ENCODE results near the gene SND1.

Gene SND1

GRCh38 chr7:127887096-127887495 lies 235.1 kb downstream of the SND1 start:
- Histone ChIP-seq H3K4me1 (ENCODE audit: low read length) (no peaks in the 10 kb centered on the region), H3K9me3 (replicated peaks; ENCODE audit: insufficient read depth, low read length) (no peaks in the 10 kb centered on the region), H3F3A (ENCODE audit: insufficient read depth, low read length) (no peaks in the 10 kb centered on the region), H3K27me3 (replicated peaks; ENCODE audit: insufficient read depth, low read length) (no peaks in the 10 kb centered on the region), H3K9me2 (replicated peaks; ENCODE audit: insufficient read depth, low read length) (no peaks in the 10 kb centered on the region), H3K79me2 (ENCODE audit: low read length) (peaks cover 93% of the 10 kb centered on the region), H3K27ac (ENCODE audit: low read length) (no peak overlapping the region), H2AFZ (ENCODE audit: low read length) (no peak overlapping the region), H3K4me3 (ENCODE audit: low read length) (no peak overlapping the region), H3K36me3 (replicated peaks; ENCODE audit: insufficient read depth, low read length) (peaks cover 21% of the 10 kb centered on the region), H3K4me2 (ENCODE audit: low read depth, low read length) (no peak overlapping the region), H3K9ac (ENCODE audit: low read length) (no peak overlapping the region), H4K20me1 (ENCODE audit: insufficient read depth, low read length) (no peaks in the 10 kb centered on the region)
- TF ChIP-seq EZH2phosphoT487 (IDR thresholded peaks at IDR 0.05; ENCODE audit: low read length): no peak
- no peak for TF ChIP-seq CTCF (IDR thresholded peaks at IDR 0.05; ENCODE audit: low read length)
- TF ChIP-seq EZH2 (optimal IDR thresholded peaks at IDR 0.05; ENCODE audit: low read depth, low read length): no peak
- DNase-seq: no peak

GRCh38 chr7:127887631-127888030 lies 235.6 kb downstream of the SND1 start:
- DNase-seq: no peak
- TF ChIP-seq CTCF (IDR thresholded peaks at IDR 0.05; ENCODE audit: low read length) (no peak), EZH2phosphoT487 (IDR thresholded peaks at IDR 0.05; ENCODE audit: low read length) (no peak), EZH2 (optimal IDR thresholded peaks at IDR 0.05; ENCODE audit: low read depth, low read length) (no peak)
- H3K27me3 ChIP-seq (replicated peaks; ENCODE audit: insufficient read depth, low read length): no peaks in the 10 kb centered on the region
- H3K4me3 ChIP-seq (ENCODE audit: low read length): no peak overlapping the region
- no peaks in the 10 kb centered on the region for H3F3A ChIP-seq (ENCODE audit: insufficient read depth, low read length)
- no peaks in the 10 kb centered on the region for H3K9me3 ChIP-seq (replicated peaks; ENCODE audit: insufficient read depth, low read length)
- H3K9me2 ChIP-seq (replicated peaks; ENCODE audit: insufficient read depth, low read length): no peaks in the 10 kb centered on the region
- peaks cover 23% of the 10 kb centered on the region for H3K36me3 ChIP-seq (replicated peaks; ENCODE audit: insufficient read depth, low read length)
- no peak overlapping the region for H2AFZ ChIP-seq (ENCODE audit: low read length)
- no peak overlapping the region for H3K4me2 ChIP-seq (ENCODE audit: low read depth, low read length)
- no peaks in the 10 kb centered on the region for H4K20me1 ChIP-seq (ENCODE audit: insufficient read depth, low read length)
- H3K9ac ChIP-seq (ENCODE audit: low read length): no peak overlapping the region
- peaks cover 93% of the 10 kb centered on the region for H3K79me2 ChIP-seq (ENCODE audit: low read length)
- no peaks in the 10 kb centered on the region for H3K4me1 ChIP-seq (ENCODE audit: low read length)
- no peak overlapping the region for H3K27ac ChIP-seq (ENCODE audit: low read length)

GRCh38 chr7:127888411-127888810 lies 236.4 kb downstream of the SND1 start:
- no peak for DNase-seq
- Histone ChIP-seq H3K27ac (ENCODE audit: low read length) (no peak overlapping the region), H3F3A (ENCODE audit: insufficient read depth, low read length) (no peaks in the 10 kb centered on the region), H2AFZ (ENCODE audit: low read length) (no peak overlapping the region), H3K4me2 (ENCODE audit: low read depth, low read length) (no peak overlapping the region), H3K4me3 (ENCODE audit: low read length) (no peak overlapping the region), H3K27me3 (replicated peaks; ENCODE audit: insufficient read depth, low read length) (no peaks in the 10 kb centered on the region), H3K9me3 (replicated peaks; ENCODE audit: insufficient read depth, low read length) (no peaks in the 10 kb centered on the region), H3K9ac (ENCODE audit: low read length) (no peak overlapping the region), H3K4me1 (ENCODE audit: low read length) (no peaks in the 10 kb centered on the region), H3K9me2 (replicated peaks; ENCODE audit: insufficient read depth, low read length) (no peaks in the 10 kb centered on the region), H4K20me1 (ENCODE audit: insufficient read depth, low read length) (no peaks in the 10 kb centered on the region), H3K79me2 (ENCODE audit: low read length) (peaks cover 93% of the 10 kb centered on the region), H3K36me3 (replicated peaks; ENCODE audit: insufficient read depth, low read length) (peaks cover 21% of the 10 kb centered on the region)
- TF ChIP-seq EZH2phosphoT487 (IDR thresholded peaks at IDR 0.05; ENCODE audit: low read length): no peak
- TF ChIP-seq CTCF (IDR thresholded peaks at IDR 0.05; ENCODE audit: low read length): no peak
- TF ChIP-seq EZH2 (optimal IDR thresholded peaks at IDR 0.05; ENCODE audit: low read depth, low read length): no peak

Measured in MM.1S (cell line).